Gastrocnemius medialis (tissue), 4 donors: ENCODE results near the gene DENND1A. TPM values are rescaled to one million over a fixed set of nuclear protein-coding genes. Genes with fewer than 3 reads are reported as not detected.

ENCODE experiments used
- ATAC-seq, 2 donors: fragments of 150-250 bp; one replicate each; pipeline ENCODE4 v1.9.1; 2016
- DNase-seq, 2 donors: peaks; one replicate each; pipeline ENCODE4 v3.0.0-alpha.2; 2019
- H3K27ac ChIP-seq, 4 donors: fragments of 200-600 bp; sonication (generic); 1 replicate in 1 of 4; 2 replicates in 3 of 4; pipeline ENCODE4 v1.5.1; 2016 to 2018; ENCODE audit warnings: mild to moderate bottlenecking in 2 of 4, moderate library complexity in 1 of 4
- H3K27me3 ChIP-seq, 3 donors: fragments of 200-600 bp; sonication (generic) in 2 of 3; 1 replicate in 1 of 3; 2 replicates in 2 of 3; pipeline versions ENCODE4 v1.5.1 to v1.6.0; 2016 to 2019; ENCODE audit warnings: mild to moderate bottlenecking in 1 of 3, moderate library complexity in 1 of 3
- H3K36me3 ChIP-seq, 2 donors: fragments of 200-600 bp; sonication (generic) in 1 of 2; one replicate each; pipeline ENCODE4 v1.5.1; 2017 to 2018
- H3K4me1 ChIP-seq, 2 donors: fragments of 200-600 bp; sonication (generic) in 1 of 2; one replicate each; pipeline ENCODE4 v1.5.1; 2016 to 2017; ENCODE audit warnings: mild to moderate bottlenecking in 2 of 2
- H3K4me3 ChIP-seq, 4 donors: fragments of 200-600 bp; sonication (generic) in 3 of 4; 1 replicate in 1 of 4; 2 replicates in 3 of 4; pipeline ENCODE4 v1.5.1; 2016 to 2019; ENCODE audit warnings: mild to moderate bottlenecking in 2 of 4
- H3K9me3 ChIP-seq, 3 donors: fragments of 200-600 bp; sonication (generic) in 2 of 3; 1 replicate in 1 of 3; 2 replicates in 2 of 3; pipeline ENCODE4 v1.5.1; 2016 to 2019
- CTCF ChIP-seq, 5 experiments: fragments of 450-650 bp in 3 of 5; fragments of 200-600 bp in 2 of 5; sonication (generic) in 2 of 5; IDR thresholded peaks in 4 of 5; conservative IDR thresholded peaks in 1 of 5; 1 replicate in 4 of 5; 2 replicates in 1 of 5; pipeline ENCODE4 v1.5.1; 2016 to 2019; ENCODE audit warnings: antibody characterized with exemption in 5 of 5, mild to moderate bottlenecking in 3 of 5, moderate library complexity in 3 of 5
- POLR2A ChIP-seq, 2 donors: fragments of 450-650 bp; IDR thresholded peaks; one replicate each; pipeline ENCODE4 v1.6.1; 2017; ENCODE audit warnings: antibody characterized with exemption in 2 of 2, mild to moderate bottlenecking in 2 of 2, moderate library complexity in 2 of 2
- in situ Hi-C, 4 donors: fragments of 200-750 bp; cut with MboI; loops; one replicate each; pipeline versions ENCODE4 v1.15.0 to v1.8.0; 2017; ENCODE audit warnings: low sequenced_read_pairs in 4 of 4
- intact Hi-C: fragments of 100-400 bp; cut with DNase I; formaldehyde crosslinking; loops from one replicate; pipeline ENCODE4 v1.15.1; 2023; ENCODE audit warnings: low total_unique reads
- total RNA-seq, 4 donors: library from RNA; depleted of rRNA; stranded (reverse); fragments of >200 nt; gene quantifications; one replicate each; pipeline versions ENCODE4 v1.1.0 to v1.2.3, GENCODE V29; 2016

DENND1A gene
- total RNA-seq, 4 donors from 2014 or later: 14.1 to 24.6 (median 16.4) TPM

GRCh38 chr9:123654218-123654993, 275.5 kb downstream of the DENND1A start:
- no peaks in the 10 kb centered on the region for H3K27me3 ChIP-seq
- DNase-seq: no peak
- H3K27ac ChIP-seq: no peak overlapping the region
- H3K4me3 ChIP-seq: no peak overlapping the region
- H3K4me1 ChIP-seq: no peaks in the 10 kb centered on the region
- no peaks in the 10 kb centered on the region for H3K36me3 ChIP-seq
- TF ChIP-seq CTCF (IDR thresholded peaks at IDR 0.05 in 4 of 5, conservative IDR thresholded peaks at IDR 0.05 in 1 of 5): no peak
- no peak for TF ChIP-seq POLR2A (IDR thresholded peaks at IDR 0.05)
- intact Hi-C loops (no loop called here), in situ Hi-C loops (no loop called here)
- no peak for ATAC-seq
- H3K9me3 ChIP-seq: no peaks in the 10 kb centered on the region

GRCh38 chr9:123652416-123652815, 277.5 kb downstream of the DENND1A start:
- Histone ChIP-seq H3K4me1 (no peaks in the 10 kb centered on the region), H3K4me3 (no peak overlapping the region), H3K9me3 (no peaks in the 10 kb centered on the region), H3K27me3 (no peaks in the 10 kb centered on the region), H3K27ac (no peak overlapping the region), H3K36me3 (no peaks in the 10 kb centered on the region)
- DNase-seq: no peak
- TF ChIP-seq CTCF (IDR thresholded peaks at IDR 0.05 in 4 of 5, conservative IDR thresholded peaks at IDR 0.05 in 1 of 5) (no peak), POLR2A (IDR thresholded peaks at IDR 0.05) (no peak)
- in situ Hi-C loops (no loop called here), intact Hi-C loops (no loop called here)
- ATAC-seq: no peak

- Histone ChIP-seq H3K4me3 (no peak overlapping the region), H3K27me3 (no peaks in the 10 kb centered on the region), H3K9me3 (no peaks in the 10 kb centered on the region), H3K4me1 (no peaks in the 10 kb centered on the region), H3K27ac (no peak overlapping the region), H3K36me3 (no peaks in the 10 kb centered on the region)
- in situ Hi-C loops: no loop called here
- intact Hi-C loops: no loop called here
- no peak for DNase-seq
- TF ChIP-seq POLR2A (IDR thresholded peaks at IDR 0.05) (no peak), CTCF (IDR thresholded peaks at IDR 0.05 in 4 of 5, conservative IDR thresholded peaks at IDR 0.05 in 1 of 5) (no peak)
- no peak for ATAC-seq
Measured at GRCh38 chr9:123651871-123652270, 278.1 kb downstream of the DENND1A start.

- no peak for DNase-seq
Measured at GRCh38 chr9:123651273-123651672, 278.7 kb downstream of the DENND1A start.

More at GRCh38 chr9:123651273-123651672, 278.7 kb downstream of the DENND1A start:
- Histone ChIP-seq H3K4me1 (no peaks in the 10 kb centered on the region), H3K4me3 (no peak overlapping the region), H3K9me3 (no peaks in the 10 kb centered on the region), H3K27me3 (no peaks in the 10 kb centered on the region), H3K36me3 (no peaks in the 10 kb centered on the region), H3K27ac (no peak overlapping the region)
- TF ChIP-seq CTCF (IDR thresholded peaks at IDR 0.05 in 4 of 5, conservative IDR thresholded peaks at IDR 0.05 in 1 of 5) (no peak), POLR2A (IDR thresholded peaks at IDR 0.05) (no peak)
- in situ Hi-C loops: no loop called here
- no peak for ATAC-seq
- intact Hi-C loops: no loop called here
